Esophagus muscularis mucosa (tissue), 3 donors: Measurements from ENCODE around the gene PARL.

ENCODE experiments used
- CTCF ChIP-seq, 3 experiments: fragments of 200-600 bp in 2 of 3; fragments of 450-650 bp in 1 of 3; sonication (generic) in 2 of 3; IDR thresholded peaks; one replicate each; pipeline ENCODE4 v1.5.1; 2017 to 2019; ENCODE audit warnings: antibody characterized with exemption in 3 of 3, mild to moderate bottlenecking in 2 of 3, moderate library complexity in 1 of 3
- POLR2AphosphoS5 ChIP-seq, 2 donors: sonication (generic); formaldehyde crosslinking; IDR thresholded peaks; one replicate each; pipeline ENCODE4 v1.6.1; 2017; ENCODE audit warnings: antibody characterized with exemption in 2 of 2

- no peak for TF ChIP-seq POLR2AphosphoS5 (IDR thresholded peaks at IDR 0.05)
- no peak for TF ChIP-seq CTCF (IDR thresholded peaks at IDR 0.05)
These were observed 94.9 kb downstream of the PARL start for GRCh38 chr3:183789826-183790225.
